OCI-M2 (cell line): ENCODE measurements around the gene RRP1.

Experiments
- DNase-seq: peaks from one replicate; lab custom pipeline; 2025; ENCODE audit not compliant: unreplicated experiment; lab: John Stamatoyannopoulos, UW

Gene RRP1

DNA sequence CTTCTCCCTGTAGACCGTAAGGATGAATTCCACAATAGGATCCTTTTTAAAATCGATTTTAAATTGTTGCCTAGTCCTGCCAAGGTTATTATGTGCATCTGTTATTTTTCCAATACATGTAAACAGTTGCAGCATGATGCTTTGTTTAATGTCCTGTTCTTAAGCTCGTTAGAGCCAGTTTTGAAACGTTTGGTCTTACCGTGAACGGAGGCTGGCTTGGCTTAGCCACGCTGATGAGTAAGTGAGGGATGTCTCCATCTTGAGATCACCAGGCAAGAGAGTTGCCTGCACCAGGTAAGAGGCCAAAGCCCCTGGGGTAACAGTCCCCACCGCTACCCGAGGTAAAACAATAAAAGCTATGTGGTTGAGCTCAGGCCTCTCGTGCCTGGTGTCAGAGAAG lies 30.6 kb upstream of the RRP1 start:
- DNase-seq: no peak

GRCh38 chr21:43759651-43760050 lies 29.7 kb upstream of the RRP1 start:
- no peak for DNase-seq

DNA sequence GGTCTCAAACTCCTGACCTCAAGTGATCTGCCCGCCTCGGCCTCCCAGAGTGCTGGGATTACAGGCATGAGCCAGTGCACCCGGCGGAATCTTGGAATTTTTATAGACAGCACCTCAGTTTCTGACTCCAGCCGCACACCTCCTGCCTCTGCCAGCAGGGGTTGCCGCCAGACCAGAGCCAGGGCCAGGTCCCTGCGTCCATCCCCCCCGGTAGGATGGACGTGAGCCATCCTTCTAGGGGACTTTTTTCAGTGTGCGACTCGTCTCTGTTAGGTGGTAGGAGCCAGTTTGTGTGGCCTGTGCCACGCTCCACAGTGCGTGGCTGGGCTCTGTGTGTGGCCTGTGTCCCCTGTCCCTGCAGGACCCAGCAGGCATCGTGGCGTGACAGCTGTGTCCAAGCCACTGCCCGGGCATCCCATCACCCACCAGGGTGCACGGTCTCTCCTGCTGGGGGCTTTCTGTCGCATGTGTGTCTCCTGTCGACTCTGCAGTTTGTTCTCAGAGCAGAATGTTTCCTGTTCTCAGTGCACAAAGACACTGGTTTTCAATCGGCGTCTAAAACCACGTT lies 28.9 kb upstream of the RRP1 start:
- no peak for DNase-seq

GRCh38 chr21:43761886-43762285 lies 27.5 kb upstream of the RRP1 start:
- DNase-seq: no peak

DNA sequence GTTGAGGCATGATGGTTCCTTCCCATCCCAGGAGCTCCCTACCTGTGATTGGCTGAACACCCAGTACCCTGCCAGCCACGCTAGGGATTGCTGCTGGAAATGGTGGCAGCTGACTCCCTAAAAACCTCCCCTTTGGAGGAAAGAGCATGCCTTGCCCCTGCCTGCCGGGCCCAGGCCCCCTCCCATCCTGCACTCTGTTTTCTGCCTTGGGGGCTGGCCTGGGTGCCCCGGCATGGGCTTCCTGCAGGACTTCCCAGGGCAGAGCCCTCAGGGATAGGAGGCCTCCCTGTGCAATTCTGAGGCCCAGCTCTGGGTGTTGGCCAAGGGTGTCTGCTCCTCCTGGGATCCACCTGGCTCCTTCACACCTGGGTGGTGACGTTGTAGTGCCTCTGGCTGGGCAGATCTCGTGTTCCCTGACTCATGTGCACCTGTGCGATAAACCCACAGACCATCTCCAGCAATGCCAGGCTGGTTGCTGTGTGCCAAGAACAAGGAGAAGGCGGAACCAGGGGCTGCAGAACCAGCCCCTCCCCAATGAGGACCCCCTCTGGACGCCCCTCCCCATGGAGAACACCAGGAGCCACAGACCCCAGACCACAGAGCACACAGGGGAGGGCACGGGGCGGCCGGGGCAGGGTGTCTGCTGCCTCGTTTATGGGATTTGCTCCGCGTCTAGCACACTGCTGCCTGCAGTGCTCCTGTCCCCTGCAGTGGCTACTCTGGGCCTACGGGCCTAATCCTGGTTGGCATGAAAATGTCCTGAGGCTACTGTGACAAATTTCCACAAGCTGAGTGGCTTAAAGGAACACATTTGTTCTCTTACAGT lies 26.9 kb upstream of the RRP1 start:
- DNase-seq: no peak

DNA sequence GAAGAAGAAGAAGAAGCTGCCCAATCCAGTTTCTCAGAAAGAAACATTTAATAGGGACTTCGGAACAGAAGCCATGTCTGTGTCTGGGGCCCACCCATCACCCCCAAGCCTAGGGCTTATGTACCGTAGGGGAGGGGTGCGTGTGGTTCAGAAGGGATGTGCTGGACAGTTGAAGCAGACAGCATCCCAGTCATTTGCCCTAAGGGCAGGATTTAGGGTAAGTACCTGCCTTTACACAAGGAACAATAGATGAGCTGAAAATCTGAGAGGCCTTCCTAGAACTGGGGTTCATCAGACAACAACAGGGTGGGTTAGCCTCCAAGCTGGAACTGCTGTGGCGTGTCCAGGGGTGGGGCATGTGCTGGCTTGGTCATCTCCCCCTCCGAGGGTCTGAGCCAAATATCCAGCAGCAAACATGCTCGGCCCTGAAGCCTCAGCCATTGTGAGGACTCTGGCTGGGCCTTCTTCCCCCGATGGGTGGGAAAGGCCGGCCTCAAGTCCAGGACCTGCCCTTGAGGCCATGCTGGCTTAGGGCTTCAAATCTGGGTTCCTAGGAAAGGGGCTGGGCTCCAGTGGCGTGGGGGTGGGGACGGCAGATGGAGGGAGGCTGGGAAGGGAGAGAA lies 25.4 kb upstream of the RRP1 start:
- no peak for DNase-seq

DNA sequence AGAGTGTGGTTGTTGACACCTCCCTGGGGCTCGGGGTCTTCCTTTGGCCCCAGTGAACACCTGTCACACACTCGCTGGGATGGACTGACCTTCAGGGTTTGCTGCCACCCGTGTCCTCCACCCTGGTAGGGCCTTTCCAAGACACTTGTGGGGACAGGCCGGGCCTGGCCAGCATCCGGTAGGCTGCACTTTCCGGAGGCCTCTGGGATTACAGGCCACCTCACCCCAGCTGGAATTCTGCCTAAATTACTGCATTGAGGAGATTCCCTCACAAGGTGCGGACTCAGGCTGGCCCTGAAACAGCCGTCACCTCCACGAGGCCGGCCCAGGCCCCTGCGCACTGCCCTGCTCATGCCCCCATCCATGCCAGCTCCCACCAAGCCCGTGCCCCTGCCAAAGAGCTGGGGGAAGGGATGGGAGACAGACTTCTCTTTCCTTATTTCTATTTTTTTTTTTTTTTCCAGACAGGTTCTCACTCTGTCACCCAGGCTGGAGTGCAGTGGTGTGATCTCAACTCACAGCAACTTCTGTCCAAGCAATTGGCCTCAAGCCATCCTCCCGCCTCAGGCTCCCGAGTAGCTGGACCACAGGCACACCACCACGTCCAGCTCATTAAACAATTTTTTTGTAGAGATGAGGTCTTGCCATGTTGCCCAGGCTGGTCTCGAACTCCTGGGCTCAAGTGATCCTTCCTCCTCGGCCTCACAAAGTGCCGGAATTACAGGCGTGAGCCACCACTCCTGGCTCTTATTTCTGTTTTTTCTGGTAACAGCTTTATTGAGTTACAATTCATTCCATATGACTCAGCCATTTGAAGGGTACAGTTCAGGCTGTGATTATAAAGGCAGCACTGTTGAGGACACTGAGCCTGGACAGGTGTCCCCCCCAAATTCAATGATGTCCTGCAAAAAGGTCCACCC lies 24.5 kb upstream of the RRP1 start:
- DNase-seq: no peak

DNA sequence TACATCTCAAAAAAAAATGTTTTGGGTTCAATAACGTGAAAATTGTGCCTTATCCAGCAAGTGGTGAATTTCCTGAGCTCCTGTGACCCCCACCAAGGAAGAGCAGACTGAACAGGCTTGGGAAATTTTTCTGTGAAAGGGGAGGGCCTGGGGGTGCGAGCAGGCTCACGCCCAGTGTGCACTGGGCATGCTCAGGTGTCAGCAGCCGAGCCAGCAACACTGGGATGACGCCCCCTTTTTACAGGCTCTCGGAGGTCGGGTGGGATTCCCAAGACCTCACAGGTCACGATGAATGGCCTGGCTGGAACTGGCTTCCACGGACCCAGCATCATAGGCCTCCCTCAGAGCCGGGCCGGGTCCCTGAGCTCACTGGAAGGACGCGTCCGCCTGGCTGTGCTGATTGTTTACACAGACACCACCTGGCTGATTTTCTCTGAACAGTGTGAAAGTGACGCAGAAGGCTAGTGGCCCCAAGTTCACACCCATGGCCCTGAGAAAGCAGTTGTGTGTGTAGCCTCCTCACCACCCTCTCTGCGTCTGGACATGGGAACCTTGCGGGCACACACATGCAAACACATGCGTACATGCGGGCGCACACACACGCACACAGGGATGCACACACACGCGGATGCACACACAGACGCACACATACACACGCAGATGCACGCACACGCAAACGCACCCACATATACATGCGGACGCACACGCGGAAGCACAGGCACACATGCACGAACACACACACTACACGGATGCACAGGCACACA lies 22.5 kb upstream of the RRP1 start:
- DNase-seq: no peak

DNA sequence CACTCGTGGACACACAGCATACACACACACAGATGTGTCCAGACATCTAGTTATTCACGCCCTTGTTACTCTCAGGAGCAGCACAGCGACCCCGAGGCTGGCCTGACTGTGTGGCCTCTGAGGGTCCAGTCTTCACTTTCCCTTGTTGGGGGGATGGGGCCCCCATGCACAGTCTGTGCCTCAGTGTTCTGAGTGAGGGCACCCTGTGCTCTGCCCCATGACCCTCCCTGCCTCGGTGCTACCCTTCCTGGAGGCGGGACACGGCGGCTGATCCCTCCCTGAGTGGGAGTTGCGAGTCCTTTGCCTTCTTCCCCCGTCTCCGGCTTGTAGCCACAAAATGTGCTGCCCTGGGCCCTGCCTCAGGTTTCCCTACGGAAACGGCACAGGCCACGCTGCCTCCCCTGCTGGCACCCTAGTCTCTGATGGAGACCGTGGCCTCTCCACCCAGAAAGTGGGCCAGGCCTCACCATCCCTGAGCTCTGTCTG lies 21.8 kb upstream of the RRP1 start:
- no peak for DNase-seq

DNA sequence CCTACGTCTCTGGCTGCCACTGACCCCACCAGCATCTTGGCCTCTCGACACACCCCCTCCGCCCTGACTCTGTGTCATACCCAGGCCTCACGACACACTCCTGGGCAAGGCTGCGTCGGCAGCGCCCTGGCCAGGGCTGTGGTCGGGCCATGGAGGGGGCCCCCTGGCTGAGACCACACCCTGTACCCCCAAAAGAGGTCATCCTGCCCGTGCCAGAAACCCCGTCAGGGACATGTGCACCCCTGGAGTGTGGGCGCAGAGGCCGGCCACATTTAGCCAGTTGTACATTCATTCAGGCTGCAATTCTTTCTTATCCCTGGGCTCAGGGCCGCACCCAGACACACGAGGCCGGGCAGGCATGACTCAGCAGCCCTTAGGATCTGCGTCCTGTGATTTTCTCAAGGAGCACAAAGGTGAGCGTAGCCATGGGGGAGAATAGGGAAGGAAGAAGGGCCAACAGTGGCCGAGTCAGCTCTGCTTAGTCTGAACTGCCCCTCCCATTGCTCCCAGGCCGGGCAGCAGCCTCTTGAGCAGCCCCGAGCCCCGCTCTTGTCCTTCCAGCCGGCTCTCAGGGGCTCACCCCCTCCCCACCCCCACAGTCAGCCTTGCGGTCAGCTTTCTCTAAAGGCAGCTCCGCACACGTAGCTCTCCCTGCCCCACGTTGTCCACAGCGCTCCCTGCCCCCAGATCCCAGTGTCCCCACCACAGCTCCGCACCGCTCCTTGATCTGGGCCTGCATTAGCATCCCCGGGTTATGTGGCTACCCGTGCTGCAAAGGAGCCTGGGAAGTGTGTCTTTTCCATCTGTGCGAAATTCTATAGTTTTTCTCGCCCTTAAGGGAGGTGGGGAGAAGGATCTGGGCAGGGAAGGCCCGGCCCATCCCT lies 21.2 kb upstream of the RRP1 start:
- no peak for DNase-seq

DNA sequence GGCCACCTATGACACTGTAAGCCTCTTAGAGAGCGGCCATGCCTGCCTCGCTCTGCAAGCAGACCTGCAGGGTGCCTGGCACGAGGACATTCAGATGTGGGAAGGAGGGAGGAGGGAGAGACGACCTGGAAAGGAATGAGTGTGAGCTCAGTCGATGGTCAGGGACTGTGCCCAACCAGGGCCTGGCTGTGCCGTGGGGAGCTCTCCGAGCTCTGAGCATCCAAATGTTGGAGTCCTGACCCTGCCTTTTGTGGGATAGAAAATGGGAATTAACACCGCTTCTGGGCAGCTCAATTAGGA lies 20.6 kb upstream of the RRP1 start:
- DNase-seq: no peak

DNA sequence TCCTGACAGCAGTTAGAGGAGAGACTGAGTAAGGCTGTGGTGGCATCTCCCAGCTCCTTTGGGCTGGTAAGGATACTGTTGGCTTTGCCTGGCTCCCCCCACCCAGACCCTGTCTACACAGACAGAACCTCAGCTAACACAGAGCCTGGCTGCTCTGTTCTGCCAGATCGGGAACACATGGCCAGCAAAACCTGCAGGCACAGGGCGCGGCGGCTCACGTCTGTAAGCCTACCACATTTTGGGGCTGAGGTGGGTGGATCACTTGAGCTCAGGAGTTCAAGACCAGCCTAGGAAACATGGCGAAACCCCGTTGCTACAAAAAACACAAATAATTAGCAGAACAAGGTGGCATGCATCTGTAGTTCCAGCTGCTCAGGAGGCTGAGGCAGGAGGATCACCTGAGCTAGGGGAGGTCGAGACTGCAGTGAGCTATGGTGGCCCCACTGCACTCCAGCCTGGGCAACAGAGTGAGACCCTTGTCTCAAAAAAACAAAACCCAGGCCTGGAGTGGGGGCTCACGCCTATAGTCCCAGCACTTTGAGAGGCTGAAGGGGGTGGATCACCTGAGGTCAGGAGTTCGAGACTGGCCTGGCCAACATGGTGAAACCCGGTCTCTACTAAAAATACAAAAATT lies 19.9 kb upstream of the RRP1 start:
- no peak for DNase-seq

DNA sequence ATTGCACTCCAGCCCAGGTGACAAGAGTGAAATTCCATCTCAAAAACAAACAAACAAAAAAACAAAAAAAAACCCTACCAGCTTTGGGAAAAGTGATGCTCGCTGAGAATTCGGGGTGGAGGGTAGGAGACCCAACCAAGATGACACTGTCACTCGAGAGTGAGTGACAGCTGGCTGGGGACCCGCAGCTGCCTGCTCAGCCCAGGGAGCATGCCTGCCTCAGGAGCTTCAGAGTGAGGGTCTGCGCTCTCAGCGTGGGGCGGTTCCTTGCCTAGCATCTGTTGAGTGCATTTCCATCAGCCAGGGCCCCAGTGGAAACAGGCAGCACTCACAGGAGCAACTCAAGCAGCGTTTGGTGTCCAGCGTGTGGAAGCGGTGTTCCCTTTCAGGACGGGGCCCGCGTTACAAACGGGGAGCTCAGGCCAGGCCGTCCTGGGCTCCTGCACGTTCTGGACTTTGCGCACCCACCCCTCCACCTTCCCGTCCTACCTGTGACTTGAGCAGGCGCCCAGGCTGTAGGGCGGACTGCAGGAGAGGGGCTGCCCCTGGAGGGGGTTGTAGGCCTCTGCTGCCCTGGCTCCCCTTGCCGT lies 19.2 kb upstream of the RRP1 start:
- DNase-seq: no peak

- DNase-seq: no peak
Measured at GRCh38 chr21:43771199-43771675, 18.1 kb upstream of the RRP1 start.

DNA sequence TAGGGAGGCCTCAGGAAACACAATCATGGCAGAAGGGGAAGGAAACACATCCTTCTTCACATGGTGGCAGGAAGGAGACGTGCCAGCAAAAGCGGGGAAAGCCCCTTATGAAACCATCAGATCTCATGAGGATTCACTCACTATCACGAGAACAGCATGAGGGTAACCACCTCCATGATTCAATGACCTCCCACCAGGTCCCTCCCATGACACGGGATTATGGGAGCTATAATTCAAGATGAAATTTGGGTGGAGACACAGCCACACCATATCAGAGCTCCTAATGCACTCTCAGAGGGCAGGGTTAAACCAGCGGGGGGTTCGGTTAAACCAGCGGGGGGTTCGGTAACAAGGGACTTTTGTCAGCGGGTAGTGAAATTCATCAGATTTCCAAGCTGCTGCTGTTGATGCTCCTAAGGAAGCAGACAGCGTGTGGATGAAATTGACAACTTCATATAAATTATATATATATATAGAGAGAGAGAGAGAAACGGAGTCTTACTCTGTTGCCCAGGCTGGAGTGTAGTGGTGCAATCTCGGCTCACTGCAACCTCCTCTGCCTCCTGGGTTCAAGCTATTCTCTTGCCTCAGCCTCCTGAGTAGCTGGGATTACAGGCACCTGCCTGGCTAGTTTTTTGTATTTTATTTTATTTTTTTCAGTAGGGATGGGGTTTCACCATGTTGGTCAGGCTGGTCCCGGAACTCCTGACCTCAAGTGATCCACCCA lies 17.5 kb upstream of the RRP1 start:
- DNase-seq: no peak

DNA sequence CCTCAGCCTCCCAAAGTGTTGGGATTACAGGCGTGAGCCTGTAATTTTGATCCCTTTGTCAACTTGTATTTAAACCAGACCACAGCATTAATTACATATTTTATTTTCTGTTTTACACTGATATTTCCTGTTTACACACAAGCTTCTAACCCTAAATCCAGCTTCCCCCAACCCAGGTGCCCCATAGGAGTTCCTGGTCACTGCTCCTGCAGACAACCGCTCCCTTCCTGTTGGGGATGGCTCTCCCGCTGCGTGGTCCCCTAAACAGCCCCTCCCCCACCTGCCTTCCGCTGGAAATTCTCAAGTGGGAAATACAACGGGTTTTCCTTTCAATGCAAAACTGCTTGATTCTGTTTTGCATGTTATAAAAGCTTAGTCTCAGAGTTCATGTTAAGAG lies 17.0 kb upstream of the RRP1 start:
- no peak for DNase-seq

- DNase-seq: no peak
Measured at GRCh38 chr21:43774163-43774562, 15.2 kb upstream of the RRP1 start.

GRCh38 chr21:43775190-43775589 lies 14.2 kb upstream of the RRP1 start:
- DNase-seq: no peak
